Keratinocyte (primary cell): ENCODE measurements around the gene PRKRA. TPM values are rescaled to one million over a fixed set of nuclear protein-coding genes. Genes with fewer than 3 reads are reported as not detected.

Experiments used
- DNase-seq: peaks from one replicate; pipeline ENCODE4 v3.0.0-alpha.2; 2011; ENCODE audit warnings: low read depth, missing footprints, low spot score
- FAIRE-seq: peaks from 2 replicates; lab custom pipeline; 2011; peaks lifted over from hg19 to GRCh38; lab: Jason Lieb, UNC
- H2AFZ ChIP-seq: 2 replicates; pipeline ENCODE4 v1.6.0; 2012; ENCODE audit warnings: low read length, control low read depth, inconsistent platforms; ENCODE audit not compliant: control insufficient read depth
- H3K27ac ChIP-seq: 2 replicates; pipeline ENCODE4 v1.5.1; 2011; ENCODE audit warnings: low read length; ENCODE audit not compliant: control insufficient read depth, insufficient read depth
- H3K27me3 ChIP-seq: 3 replicates; pipeline ENCODE4 v1.6.0; 2011; ENCODE audit warnings: low read length; ENCODE audit not compliant: control insufficient read depth, insufficient read depth; ENCODE audit errors: extremely low read depth
- H3K36me3 ChIP-seq, 2 experiments: 2 replicates in 1 of 2; 3 replicates in 1 of 2; pipeline ENCODE4 v1.5.1; 2011; ENCODE audit warnings: low read length in 2 of 2, mild to moderate bottlenecking in 1 of 2; ENCODE audit not compliant: control insufficient read depth in 2 of 2, insufficient read depth in 2 of 2; ENCODE audit errors: extremely low read depth in 1 of 2
- H3K4me1 ChIP-seq: 3 replicates; pipeline ENCODE4 v1.5.1; 2011; ENCODE audit warnings: low read length; ENCODE audit not compliant: control insufficient read depth, insufficient read depth; ENCODE audit errors: extremely low read depth
- H3K4me2 ChIP-seq: 3 replicates; pipeline ENCODE4 v1.6.0; 2011; ENCODE audit warnings: low read depth, low read length; ENCODE audit not compliant: control insufficient read depth, insufficient read depth; ENCODE audit errors: extremely low read depth
- H3K4me3 ChIP-seq, 3 experiments: fragments of 200-600 bp in 1 of 3; sonication (generic) in 1 of 3; 2 replicates in 2 of 3; 3 replicates in 1 of 3; pipeline ENCODE4 v1.5.1; 2011 to 2016; ENCODE audit warnings: low read length in 3 of 3, mild to moderate bottlenecking in 3 of 3, control low read depth in 2 of 3, inconsistent platforms in 1 of 3, low read depth in 1 of 3, mixed read lengths in 1 of 3, mixed run types in 1 of 3, moderate library complexity in 1 of 3; ENCODE audit not compliant: control insufficient read depth in 2 of 3, insufficient read depth in 2 of 3; ENCODE audit errors: extremely low read depth in 1 of 3
- H3K79me2 ChIP-seq: 2 replicates; pipeline ENCODE4 v1.6.0; 2012; ENCODE audit warnings: low read length; ENCODE audit not compliant: control insufficient read depth, insufficient read depth
- H3K9ac ChIP-seq: 3 replicates; pipeline ENCODE4 v1.6.0; 2011; ENCODE audit warnings: low read length; ENCODE audit not compliant: control insufficient read depth, insufficient read depth; ENCODE audit errors: extremely low read depth
- H3K9me1 ChIP-seq: 3 replicates; pipeline ENCODE4 v1.6.0; 2011; ENCODE audit warnings: low read length; ENCODE audit not compliant: control insufficient read depth, insufficient read depth; ENCODE audit errors: extremely low read depth
- H3K9me3 ChIP-seq: 2 replicates; pipeline ENCODE4 v1.5.1; 2012; ENCODE audit warnings: low read depth, low read length; ENCODE audit not compliant: control insufficient read depth
- H4K20me1 ChIP-seq: 3 replicates; pipeline ENCODE4 v1.6.0; 2011; ENCODE audit warnings: low read length; ENCODE audit not compliant: control insufficient read depth, insufficient read depth; ENCODE audit errors: extremely low read depth
- CTCF ChIP-seq, 3 experiments: IDR thresholded peaks in 1 of 3; conservative IDR thresholded peaks in 1 of 3; optimal IDR thresholded peaks in 1 of 3; 2 replicates in 2 of 3; 3 replicates in 1 of 3; pipeline versions ENCODE3 to v1.5.1; 2011; ENCODE audit warnings: low read length in 3 of 3, mild to moderate bottlenecking in 3 of 3, moderate library complexity in 2 of 3, control low read depth in 1 of 3, inconsistent platforms in 1 of 3; ENCODE audit not compliant: insufficient read depth in 2 of 3; ENCODE audit errors: extremely low read depth in 1 of 3
- EZH2 ChIP-seq: IDR thresholded peaks from one replicate; pipeline ENCODE4 v1.6.1; 2012; ENCODE audit warnings: inconsistent platforms, mild to moderate bottlenecking, low read length, moderate library complexity
- dilution Hi-C: fragments of 300-500 bp; cut with MboI; formaldehyde crosslinking; loops from one replicate; pipeline ENCODE4 v1.7.0; 2020; ENCODE audit warnings: low sequenced_read_pairs; ENCODE audit not compliant: extremely low pct_ligation_motif_present
- polyA plus RNA-seq, 5 experiments: library from polyadenylated mRNA; depleted of rRNA in 3 of 5; stranded (reverse) in 3 of 5; stranded (forward) in 1 of 5; unstranded in 1 of 5; fragments of >200 nt; gene quantifications; 1 replicate in 1 of 5; 2 replicates in 3 of 5; 3 replicates in 1 of 5; pipeline versions ENCODE4 v1.2.1 to v1.2.3, GENCODE V29; 2011 to 2012; ENCODE audit warnings: missing spikeins in 2 of 5, low read depth in 1 of 5, low replicate concordance in 1 of 5

PRKRA gene
- polyA plus RNA-seq, 1 donor (not counting 4 experiments of a cell fraction or from before 2014, with no cell fraction given): 38.4 TPM

GRCh38 chr2:178427458-178427857 is 23.5 kb downstream of the PRKRA start:
- H3K4me3 ChIP-seq: no peak overlapping the region
- H3K79me2 ChIP-seq: peaks cover 8% of the 10 kb centered on the region
- H3K4me2 ChIP-seq: no peak overlapping the region
- H2AFZ ChIP-seq: no peak overlapping the region
- H3K9ac ChIP-seq: no peak overlapping the region
- peaks cover under 1% of the 10 kb centered on the region for H3K4me1 ChIP-seq
- no peak for TF ChIP-seq EZH2
- TF ChIP-seq CTCF (optimal IDR thresholded peaks at IDR 0.05 in 1 of 3, IDR thresholded peaks at IDR 0.05 in 1 of 3, conservative IDR thresholded peaks at IDR 0.05 in 1 of 3; ENCODE audit: extremely low read depth in 1 of 3, insufficient read depth in 2 of 3, low read length in 3 of 3): no peak
- H3K27ac ChIP-seq: no peak overlapping the region
- no peaks in the 10 kb centered on the region for H4K20me1 ChIP-seq
- H3K9me1 ChIP-seq: peaks cover 2% of the 10 kb centered on the region
- no peak for DNase-seq
- no peaks in the 10 kb centered on the region for H3K9me3 ChIP-seq
- FAIRE-seq: no peak
- peaks cover 9 to 22% of the 10 kb centered on the region in 2 experiments for H3K36me3 ChIP-seq
- H3K27me3 ChIP-seq: no peaks in the 10 kb centered on the region
- dilution Hi-C loops: no loop called here

- Histone ChIP-seq H3K27ac (no peak overlapping the region), H3K9me1 (peaks cover 2% of the 10 kb centered on the region), H2AFZ (no peak overlapping the region), H3K9ac (no peak overlapping the region), H3K27me3 (no peaks in the 10 kb centered on the region), H3K4me3 (no peak overlapping the region), H4K20me1 (no peaks in the 10 kb centered on the region), H3K36me3 (peaks cover 4 to 20% of the 10 kb centered on the region in 2 experiments), H3K9me3 (no peaks in the 10 kb centered on the region), H3K4me2 (no peak overlapping the region), H3K4me1 (peaks cover 10% of the 10 kb centered on the region), H3K79me2 (peaks cover 8% of the 10 kb centered on the region)
- DNase-seq (no peak), FAIRE-seq (no peak)
- TF ChIP-seq CTCF (optimal IDR thresholded peaks at IDR 0.05 in 1 of 3, IDR thresholded peaks at IDR 0.05 in 1 of 3, conservative IDR thresholded peaks at IDR 0.05 in 1 of 3; ENCODE audit: extremely low read depth in 1 of 3, insufficient read depth in 2 of 3, low read length in 3 of 3) (no peak), EZH2 (no peak)
- dilution Hi-C loops: no loop called here
Observed at GRCh38 chr2:178426388-178426787, 24.6 kb downstream of the PRKRA start.
